ENCODE results near the gene FAHD1.

The FAHD1 gene

DNA sequence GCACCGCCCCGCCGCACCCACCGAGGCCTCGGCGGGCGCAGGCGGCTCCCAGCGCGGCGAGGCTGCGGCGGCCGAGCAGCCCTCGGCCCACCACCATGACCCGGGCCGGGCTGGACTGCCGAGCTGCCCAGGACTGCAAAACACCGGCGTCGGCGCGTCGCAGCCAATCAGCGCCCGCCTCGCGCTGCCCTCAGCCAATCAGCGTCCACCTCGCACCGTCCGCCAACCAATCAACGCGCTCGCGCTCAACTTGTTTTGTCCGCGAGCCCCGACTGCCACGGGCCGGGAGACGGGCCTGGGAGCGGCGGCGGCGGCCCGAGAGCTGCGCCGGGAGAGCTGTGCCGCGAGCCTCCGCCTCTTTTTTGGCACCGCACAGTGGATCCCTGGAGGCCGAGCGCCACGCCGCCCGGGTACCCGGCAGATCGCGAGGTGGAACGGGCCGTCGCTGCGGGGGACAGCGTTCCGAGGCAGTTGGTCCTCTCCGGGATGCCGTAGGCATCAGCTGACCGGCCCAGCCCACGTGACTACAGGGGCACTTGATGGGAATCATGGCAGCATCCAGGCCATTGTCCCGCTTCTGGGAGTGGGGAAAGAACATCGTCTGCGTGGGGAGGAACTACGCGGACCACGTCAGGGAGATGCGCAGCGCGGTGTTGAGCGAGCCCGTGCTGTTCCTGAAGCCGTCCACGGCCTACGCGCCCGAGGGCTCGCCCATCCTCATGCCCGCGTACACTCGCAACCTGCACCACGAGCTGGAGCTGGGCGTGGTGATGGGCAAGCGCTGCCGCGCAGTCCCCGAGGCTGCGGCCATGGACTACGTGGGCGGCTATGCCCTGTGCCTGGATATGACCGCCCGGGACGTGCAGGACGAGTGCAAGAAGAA is at the start of gene FAHD1, which contains the start of gene HAGH:
TSS of gene FAHD1 (plus strand) at position 516 of the 883 bp plus-strand sequence. CDS start at position 549, 33 bp downstream.
TSS of gene HAGH (minus strand) at position 135 of the 883 bp plus-strand sequence. CDS start at position 97, 38 bp downstream.
- peak; percentile 70 for DNase-seq

DNA sequence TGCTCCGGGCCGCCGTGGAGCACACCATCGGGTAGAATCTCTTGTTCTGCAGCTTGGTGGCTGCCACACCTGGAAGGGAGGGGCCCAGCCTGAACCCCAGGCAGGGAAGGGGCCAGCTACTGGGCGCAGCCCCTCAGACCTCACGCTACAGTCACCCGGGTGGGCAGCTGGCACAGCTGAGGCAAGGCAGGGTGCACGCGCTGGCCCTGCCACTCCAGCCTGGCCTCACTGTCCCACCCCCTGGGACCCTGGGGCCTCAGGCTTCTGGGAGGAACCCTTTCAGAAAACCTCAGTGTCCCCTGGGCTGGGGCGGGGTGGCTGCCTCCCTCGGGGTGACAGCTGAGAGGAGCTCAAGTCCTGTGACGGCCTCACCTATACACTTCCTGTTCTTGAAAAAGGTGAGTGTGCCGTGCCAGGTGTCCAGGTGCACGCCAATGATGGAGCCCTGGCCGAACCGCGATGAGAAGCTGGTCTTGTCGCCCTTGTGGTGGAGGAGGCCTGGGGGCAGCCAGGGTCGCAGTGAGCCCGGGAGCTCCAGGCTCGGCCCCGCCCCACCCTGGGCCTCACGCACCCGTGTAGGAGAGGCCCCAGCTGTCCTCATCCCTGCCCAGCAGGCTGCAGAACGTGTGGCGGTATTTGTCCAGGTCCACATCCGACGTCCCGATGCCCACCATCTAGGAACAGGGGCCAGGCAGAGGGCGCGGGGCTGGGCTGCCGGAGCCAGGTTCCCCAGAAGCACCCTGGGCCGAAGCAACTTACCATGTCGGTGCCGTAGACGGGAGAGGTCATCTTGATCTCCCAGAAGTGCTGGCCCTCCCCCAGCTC is 49.4 kb upstream of the FAHD1 start:
- no peak for DNase-seq

- DNase-seq = no peak
Observed at GRCh38 chr16:1778200-1779179, 48.5 kb upstream of the FAHD1 start.

DNA sequence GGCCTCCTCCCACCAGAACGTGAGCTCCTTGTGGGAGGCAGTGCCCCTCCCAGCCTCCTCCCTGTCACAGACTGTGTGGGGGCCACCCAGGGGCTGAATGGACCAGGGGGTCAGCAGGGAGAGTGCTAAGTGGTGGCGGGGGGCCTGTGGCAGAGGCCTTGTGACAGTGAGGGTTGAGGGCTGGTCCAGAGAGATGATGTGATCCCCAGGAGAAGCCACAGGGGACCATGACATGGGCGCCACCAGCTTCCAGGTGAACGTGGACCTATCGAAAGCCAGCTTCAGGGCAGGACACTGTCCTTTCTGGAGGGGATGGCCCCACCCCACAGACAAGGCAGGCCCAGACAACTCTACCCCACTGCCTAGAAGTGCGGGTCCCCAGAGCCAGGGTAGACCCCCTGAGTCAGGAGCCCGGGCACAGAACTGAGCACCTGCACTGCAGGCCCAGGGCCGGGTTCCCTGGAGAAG is 47.7 kb upstream of the FAHD1 start:
- no peak for DNase-seq

DNA sequence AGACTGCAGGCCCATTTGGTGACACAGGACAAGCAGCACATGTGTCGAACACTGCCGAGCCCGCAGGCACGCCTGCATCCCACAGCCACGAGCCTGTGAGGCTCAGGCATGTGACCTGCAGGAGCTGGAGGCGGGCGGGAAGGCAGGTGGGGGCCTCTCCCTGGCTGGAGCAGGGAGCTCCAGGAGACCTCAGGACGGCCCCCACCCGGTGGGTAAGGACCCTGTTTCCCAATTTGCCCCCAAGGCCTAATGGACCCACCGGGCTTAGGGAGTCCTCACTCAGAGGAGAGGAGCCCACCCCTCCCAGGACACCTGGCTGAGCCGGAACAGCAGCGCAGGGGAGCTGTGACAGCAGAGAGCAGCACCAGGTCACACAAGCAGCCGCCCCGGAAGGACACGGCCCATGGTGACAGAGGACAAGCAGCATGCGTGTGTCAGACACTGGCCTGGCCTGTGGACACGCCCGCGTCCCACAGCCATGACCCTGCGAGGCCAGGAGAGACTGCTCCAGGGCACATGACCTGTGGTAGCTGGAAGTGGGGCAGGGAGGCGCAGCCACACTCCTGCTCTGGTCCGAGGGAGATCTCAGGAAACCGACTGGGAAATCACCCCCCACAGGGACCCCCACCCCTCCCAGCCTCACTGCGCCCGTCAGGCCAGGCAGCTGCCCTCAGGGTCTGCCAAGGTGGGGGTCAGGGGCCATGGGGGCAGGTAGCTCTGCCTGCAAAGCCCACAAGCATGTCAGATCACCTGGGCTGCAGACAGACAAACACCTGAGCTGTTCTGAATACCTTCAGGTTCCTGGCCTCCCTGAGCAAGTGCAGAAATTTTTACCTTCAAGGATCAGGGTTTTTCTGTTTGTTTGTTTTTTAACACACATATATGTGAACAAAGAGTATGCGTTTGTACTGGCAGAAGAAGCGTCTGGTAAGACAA is 47.0 kb upstream of the FAHD1 start:
- DNase-seq = no peak

DNA sequence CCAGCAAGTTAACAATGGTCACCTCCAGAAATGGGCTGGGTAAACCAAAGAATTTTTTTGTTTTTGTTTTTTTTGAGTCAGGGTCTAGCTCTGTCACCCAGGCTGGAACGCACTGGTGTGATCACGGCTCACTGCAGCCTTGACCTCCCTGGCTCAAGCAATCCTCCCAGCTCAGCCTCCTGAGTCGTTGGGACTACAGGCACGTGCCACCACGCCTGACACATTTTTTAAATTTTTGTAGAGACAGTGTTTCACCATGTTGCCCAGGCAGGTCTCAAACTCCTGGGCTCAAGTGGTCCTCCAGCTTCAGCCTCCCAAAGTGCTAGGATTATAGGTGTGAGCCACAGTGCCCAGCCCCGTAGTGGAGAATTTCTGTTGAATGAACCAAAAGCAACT is 46.3 kb upstream of the FAHD1 start:
- no peak for DNase-seq

GRCh38 chr16:1781254-1781653 is 45.8 kb upstream of the FAHD1 start:
- no peak for DNase-seq

GRCh38 chr16:1781758-1782407 is 45.1 kb upstream of the FAHD1 start:
- DNase-seq = peak; percentile 2

GRCh38 chr16:1782408-1783264 is 44.4 kb upstream of the FAHD1 start, which contains the start of the genes NUBP2 and SPSB3:
NUBP2 (plus strand) TSS chr16:1782960; CDS start chr16:1783021, 61 bp downstream.
SPSB3 (minus strand) TSS chr16:1782571; CDS start chr16:1781483, 1,088 bp downstream.
- DNase-seq = peak; percentile 99

- no peak for DNase-seq
Observed at GRCh38 chr16:1784977-1785845, 41.8 kb upstream of the FAHD1 start.

- DNase-seq = no peak
Observed at GRCh38 chr16:1785846-1786170, 41.2 kb upstream of the FAHD1 start.

DNA sequence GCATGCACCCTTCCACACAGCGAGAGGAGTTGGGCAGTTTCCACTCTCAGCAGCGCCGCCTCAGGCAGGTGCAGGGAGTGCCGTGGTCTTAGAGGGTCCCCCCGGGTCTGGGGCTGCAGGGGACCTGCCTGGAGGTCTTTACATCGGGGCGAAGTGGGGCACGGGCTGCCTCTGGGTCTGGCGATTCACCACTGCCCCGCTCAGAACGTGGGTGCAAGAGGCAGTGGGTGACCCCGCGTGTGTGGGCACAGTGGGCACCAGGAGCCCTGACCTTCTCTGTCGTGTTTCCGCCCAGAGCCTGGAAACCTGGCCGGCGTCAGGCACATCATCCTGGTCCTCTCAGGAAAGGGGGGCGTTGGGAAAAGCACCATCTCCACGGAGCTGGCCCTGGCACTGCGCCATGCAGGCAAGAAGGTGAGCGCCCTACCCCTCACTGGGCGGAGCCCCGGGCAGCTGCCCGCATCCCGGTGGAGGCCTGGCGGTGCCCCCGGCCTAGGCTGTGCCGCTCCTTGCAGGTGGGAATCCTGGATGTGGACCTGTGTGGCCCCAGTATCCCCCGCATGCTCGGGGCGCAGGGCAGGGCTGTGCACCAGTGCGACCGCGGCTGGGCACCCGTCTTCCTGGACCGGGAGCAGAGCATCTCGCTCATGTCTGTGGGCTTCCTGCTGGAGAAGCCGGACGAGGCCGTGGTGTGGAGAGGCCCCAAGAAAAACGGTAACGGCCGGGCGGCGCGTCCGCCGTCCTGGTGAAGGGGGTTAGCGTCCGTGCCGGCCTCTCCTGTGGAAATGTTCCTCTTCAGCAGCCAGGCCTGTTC is 40.6 kb upstream of the FAHD1 start:
- DNase-seq = no peak

DNA sequence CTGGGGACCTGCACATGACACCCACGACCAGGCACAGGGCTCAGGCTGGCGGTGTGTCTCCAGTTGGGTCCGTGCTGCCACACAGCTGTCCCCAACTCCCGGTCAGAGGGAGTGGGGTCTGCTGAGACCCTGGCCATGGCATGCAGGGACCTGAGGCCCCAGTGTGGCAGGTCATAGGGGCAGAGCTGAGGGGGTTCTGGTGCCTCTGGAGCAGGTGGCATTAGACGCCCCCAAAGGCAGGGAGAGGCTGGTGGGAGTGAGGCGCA is 40.0 kb upstream of the FAHD1 start:
- no peak for DNase-seq

GRCh38 chr16:1787322-1788094 is 39.5 kb upstream of the FAHD1 start:
- no peak for DNase-seq

GRCh38 chr16:1788095-1788707 is 38.8 kb upstream of the FAHD1 start:
- no peak for DNase-seq

DNA sequence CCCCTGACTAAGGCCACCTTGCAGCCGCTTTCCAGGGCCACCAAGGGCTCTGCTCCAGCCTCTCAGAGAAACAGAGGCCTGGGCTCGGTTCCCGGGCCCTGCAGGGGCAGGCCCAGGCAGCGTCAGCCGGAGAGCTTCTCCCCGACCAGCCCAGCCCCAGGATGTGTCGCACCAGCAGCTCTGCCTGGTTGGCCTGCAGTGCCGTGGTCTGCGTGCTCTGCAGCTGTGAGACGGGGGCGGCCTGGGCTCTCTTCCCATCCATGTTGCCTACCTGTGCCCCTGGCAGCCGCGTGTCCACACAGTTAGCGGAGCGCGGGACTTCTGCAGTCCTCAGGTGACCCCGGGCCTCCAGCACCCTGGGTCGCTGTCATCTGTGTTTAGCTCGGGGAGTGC is 38.3 kb upstream of the FAHD1 start:
- DNase-seq = no peak

DNA sequence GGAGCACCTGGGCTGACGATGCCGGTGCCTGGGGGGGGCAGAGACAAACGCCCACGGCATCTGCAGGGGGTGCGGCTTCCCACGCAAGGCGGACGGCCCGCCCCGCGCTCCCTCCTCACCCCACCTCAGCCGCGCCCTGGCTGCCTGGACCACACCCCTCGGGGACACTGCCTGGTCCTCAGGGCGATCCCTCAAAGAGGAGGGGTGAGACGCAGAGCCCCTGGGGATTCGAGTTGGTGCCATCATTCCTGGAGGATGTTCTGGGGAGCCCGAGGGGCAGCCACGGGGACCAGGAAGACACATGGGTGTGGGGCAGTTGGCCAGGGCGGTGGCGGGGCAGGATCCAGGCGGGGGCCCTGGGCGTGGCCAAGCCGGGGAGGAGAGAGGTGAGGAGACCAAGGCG is 37.4 kb upstream of the FAHD1 start:
- no peak for DNase-seq
